NB4 (cell line): ENCODE measurements around the gene ARHGDIB.

ENCODE experiments used
- MYC ChIP-seq: IDR thresholded peaks from 2 replicates; pipeline ENCODE4 v1.6.1; 2011; ENCODE audit warnings: low read depth, low read length
- POLR2A ChIP-seq: IDR thresholded peaks from 2 replicates; pipeline ENCODE4 v1.6.1; 2011; ENCODE audit warnings: mild to moderate bottlenecking; ENCODE audit not compliant: insufficient read length; ENCODE audit errors: extremely low read depth
- TF ChIP-seq, protein P1 (sequence below): IDR thresholded peaks from one replicate; pipeline ENCODE4 v1.5.1; 2012; ENCODE audit warnings: low read depth, low read length
- TF ChIP-seq, protein P2 (sequence below): IDR thresholded peaks from 2 replicates; pipeline ENCODE4 v1.6.1; 2011; ENCODE audit warnings: low read depth, low read length

DNA sequence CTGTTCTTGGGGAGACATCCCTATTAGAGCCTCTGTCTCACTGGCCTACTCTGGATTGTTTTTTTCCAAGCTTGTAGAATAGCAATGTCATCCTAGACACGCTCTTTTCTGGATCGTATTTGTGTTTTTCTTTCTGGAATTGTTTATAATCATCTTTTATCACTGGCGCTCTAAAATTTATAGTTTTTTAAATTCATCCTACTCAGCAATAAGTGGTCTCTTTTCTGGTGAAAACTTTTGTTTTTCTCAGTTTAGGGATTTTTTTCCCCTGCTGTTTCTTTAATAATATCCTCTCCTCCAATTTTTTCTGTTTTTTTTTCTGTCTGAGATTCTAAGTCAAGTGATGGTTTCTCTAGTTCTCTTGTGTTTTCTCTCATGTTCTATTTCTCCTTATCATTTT, 36.6 kb upstream of the ARHGDIB start:
- TF ChIP-seq, protein P1, sequence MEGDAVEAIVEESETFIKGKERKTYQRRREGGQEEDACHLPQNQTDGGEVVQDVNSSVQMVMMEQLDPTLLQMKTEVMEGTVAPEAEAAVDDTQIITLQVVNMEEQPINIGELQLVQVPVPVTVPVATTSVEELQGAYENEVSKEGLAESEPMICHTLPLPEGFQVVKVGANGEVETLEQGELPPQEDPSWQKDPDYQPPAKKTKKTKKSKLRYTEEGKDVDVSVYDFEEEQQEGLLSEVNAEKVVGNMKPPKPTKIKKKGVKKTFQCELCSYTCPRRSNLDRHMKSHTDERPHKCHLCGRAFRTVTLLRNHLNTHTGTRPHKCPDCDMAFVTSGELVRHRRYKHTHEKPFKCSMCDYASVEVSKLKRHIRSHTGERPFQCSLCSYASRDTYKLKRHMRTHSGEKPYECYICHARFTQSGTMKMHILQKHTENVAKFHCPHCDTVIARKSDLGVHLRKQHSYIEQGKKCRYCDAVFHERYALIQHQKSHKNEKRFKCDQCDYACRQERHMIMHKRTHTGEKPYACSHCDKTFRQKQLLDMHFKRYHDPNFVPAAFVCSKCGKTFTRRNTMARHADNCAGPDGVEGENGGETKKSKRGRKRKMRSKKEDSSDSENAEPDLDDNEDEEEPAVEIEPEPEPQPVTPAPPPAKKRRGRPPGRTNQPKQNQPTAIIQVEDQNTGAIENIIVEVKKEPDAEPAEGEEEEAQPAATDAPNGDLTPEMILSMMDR, result no peak
- TF ChIP-seq POLR2A (no peak), MYC (no peak)
- TF ChIP-seq, protein P2, sequence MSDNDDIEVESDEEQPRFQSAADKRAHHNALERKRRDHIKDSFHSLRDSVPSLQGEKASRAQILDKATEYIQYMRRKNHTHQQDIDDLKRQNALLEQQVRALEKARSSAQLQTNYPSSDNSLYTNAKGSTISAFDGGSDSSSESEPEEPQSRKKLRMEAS, result no peak
